Left lung (tissue), 10 donors: ENCODE measurements around the gene PDE4D. TPM values are rescaled to one million over a fixed set of nuclear protein-coding genes. Genes with fewer than 3 reads are reported as not detected.

Experiments
- ATAC-seq: fragments of 200-7000 bp; cut with Tn5 transposase; one replicate; pipeline ENCODE4 v1.9.1; 2020; ENCODE audit warnings: moderate library complexity
- DNase-seq, 4 donors: peaks; one replicate each; pipeline ENCODE4 v3.0.0-alpha.2; 2013 to 2020
- H3K27ac ChIP-seq, 2 donors: fragments of 200-600 bp; sonication (generic) in 1 of 2; one replicate each; pipeline versions ENCODE4 v1.5.0 to v1.8.0; 2020 to 2021
- H3K27me3 ChIP-seq, 2 donors: fragments of 200-600 bp; sonication (generic) in 1 of 2; one replicate each; pipeline versions ENCODE4 v1.5.0 to v1.8.0; 2020 to 2021
- H3K36me3 ChIP-seq, 2 donors: fragments of 200-600 bp; sonication (generic) in 1 of 2; one replicate each; pipeline versions ENCODE4 v1.5.0 to v1.8.0; 2020 to 2021
- H3K4me1 ChIP-seq, 2 donors: fragments of 200-600 bp; one replicate each; pipeline ENCODE4 v1.8.0; 2021
- H3K4me3 ChIP-seq, 2 donors: fragments of 200-600 bp; sonication (generic) in 1 of 2; one replicate each; pipeline versions ENCODE4 v1.5.0 to v1.8.0; 2020 to 2021; ENCODE audit warnings: mild to moderate bottlenecking in 1 of 2
- H3K9me3 ChIP-seq, 2 donors: fragments of 200-600 bp; sonication (generic) in 1 of 2; one replicate each; pipeline versions ENCODE4 v1.5.0 to v1.8.0; 2020 to 2021
- CTCF ChIP-seq, 2 donors: fragments of 200-600 bp; sonication (generic) in 1 of 2; IDR thresholded peaks; one replicate each; pipeline versions ENCODE4 v1.5.0 to v1.8.0; 2021; ENCODE audit warnings: antibody characterized with exemption in 2 of 2
- intact Hi-C, 2 donors: fragments of 100-400 bp; cut with DNase I; formaldehyde crosslinking; loops; one replicate each; pipeline versions ENCODE4 v1.11.2 to v1.14.2; 2022
- microRNA-seq, 2 donors: library from miRNA; unstranded; fragments of <30 nt; microRNA quantifications; one replicate each; pipeline ENCODE4, GENCODE V29; 2019
- polyA plus RNA-seq, 6 donors: library from polyadenylated mRNA; unstranded; fragments of 120-200 nt; gene quantifications; one replicate each; pipeline ENCODE4 v1.2.1, GENCODE V29; 2013; ENCODE audit not compliant: insufficient read length in 6 of 6
- total RNA-seq, 2 donors: library from RNA; stranded (reverse); fragmentation: NEBNext Ultra II Directional; extraction: Animal tissue kit (Norgen Biotek cat#: 25700); gene quantifications; one replicate each; pipeline ENCODE4 v1.2.1, GENCODE V29; 2021
- donor health status: DM: no; HTN: yes; CAD: no.
- donor health status: DM: no; HTN: no; CAD: no.

PDE4D gene
- total and polyA plus RNA-seq, 8 donors, result 21.4 to 57.1 (median 25.4) TPM

DNA sequence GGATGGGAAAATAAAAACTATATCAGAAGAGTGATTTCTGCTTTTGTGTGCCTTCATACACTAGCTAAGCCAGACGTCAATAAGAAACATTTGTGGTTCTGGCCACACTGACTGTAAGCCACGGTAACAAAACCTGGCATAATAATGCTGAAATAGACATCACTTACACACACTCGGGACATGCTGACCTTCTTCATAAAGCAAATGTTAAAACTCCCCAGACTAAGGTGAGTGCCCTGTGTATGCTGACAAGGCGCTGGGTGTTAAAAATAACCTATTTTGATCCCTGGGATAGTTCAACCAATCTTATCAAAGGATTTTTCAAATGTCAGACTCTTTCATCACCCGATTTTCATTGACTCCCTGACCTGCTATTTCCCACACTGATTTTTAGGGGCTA, 973.7 kb downstream of the PDE4D start:
- intact Hi-C loops, result no loop called here
- Histone ChIP-seq H3K27ac (no peak overlapping the region), H3K9me3 (no peaks in the 10 kb centered on the region), H3K4me3 (no peak overlapping the region), H3K4me1 (peaks cover 0 to 11% of the 10 kb centered on the region in 2 donors), H3K36me3 (no peaks in the 10 kb centered on the region), H3K27me3 (no peaks in the 10 kb centered on the region)
- ATAC-seq (no peak), DNase-seq (no peak)
- TF ChIP-seq CTCF (IDR thresholded peaks at IDR 0.05), result no peak

Small RNAs within 50 kb of the gene (microRNA-seq; reads per million reads assigned to microRNA genes)
- gene MIR582, result 54.2 to 74.1 reads per million in 2 donors
